Loucy (cell line): ENCODE results near the gene TOGARAM2.

Experiments used
- CTCF ChIP-seq: fragments of 200-600 bp; sonication (generic); conservative IDR thresholded peaks from 2 replicates; pipeline ENCODE4 v1.5.1; 2014; ENCODE audit warnings: mild to moderate bottlenecking, antibody characterized with exemption, low read length
- EZH2phosphoT487 ChIP-seq: fragments of 200-600 bp; IDR thresholded peaks from 2 replicates; pipeline ENCODE4 v1.6.1; 2018; ENCODE audit warnings: antibody characterized with exemption, mild to moderate bottlenecking, moderate library complexity, borderline replicate concordance

- TF ChIP-seq CTCF (no peak), EZH2phosphoT487 (no peak)
Measured at GRCh38 chr2:29014331-29014730, 33.2 kb downstream of the TOGARAM2 start.
